LNCaP clone FGC (cell line): Measurements from ENCODE around the gene DDX17.

Experiments
- DNase-seq: peaks from one replicate; pipeline ENCODE4 v3.0.0-alpha.2; 2011; ENCODE audit warnings: low read depth
- H3K4me3 ChIP-seq: 2 replicates; pipeline ENCODE4 v1.5.1; 2011; ENCODE audit warnings: mild to moderate bottlenecking, low read depth, low read length, control low read depth
- CTCF ChIP-seq: IDR thresholded peaks from 2 replicates; pipeline ENCODE4 v1.5.1; 2012; ENCODE audit warnings: mild to moderate bottlenecking; ENCODE audit not compliant: control insufficient read depth, insufficient read depth; ENCODE audit errors: extremely low read depth

DDX17 gene

GRCh38 chr22:38441620-38442287 lies 64.4 kb downstream of the DDX17 start:
- TF ChIP-seq CTCF = no peak
- DNase-seq = no peak

GRCh38 chr22:38440747-38441350 lies 65.3 kb downstream of the DDX17 start:
- no peak for DNase-seq
- TF ChIP-seq CTCF = no peak
- no peak overlapping the region for H3K4me3 ChIP-seq

More at GRCh38 chr22:38441620-38442287, 64.4 kb downstream of the DDX17 start:
- no peak overlapping the region for H3K4me3 ChIP-seq

- DNase-seq = no peak
- no peak for TF ChIP-seq CTCF
- no peak overlapping the region for H3K4me3 ChIP-seq
Observed at GRCh38 chr22:38437416-38437815, 68.7 kb downstream of the DDX17 start.

- no peak overlapping the region for H3K4me3 ChIP-seq
- no peak for TF ChIP-seq CTCF
- no peak for DNase-seq
Observed at GRCh38 chr22:38436629-38437395, 69.3 kb downstream of the DDX17 start.

GRCh38 chr22:38435965-38436364 lies 70.1 kb downstream of the DDX17 start:
- no peak overlapping the region for H3K4me3 ChIP-seq
- TF ChIP-seq CTCF = no peak
- no peak for DNase-seq

- no peak for DNase-seq
- H3K4me3 ChIP-seq = no peak overlapping the region
- no peak for TF ChIP-seq CTCF
Observed at GRCh38 chr22:38435010-38435409, 71.1 kb downstream of the DDX17 start.

- no peak for DNase-seq
- no peak overlapping the region for H3K4me3 ChIP-seq
- TF ChIP-seq CTCF = no peak
Observed at GRCh38 chr22:38433871-38434270, 72.2 kb downstream of the DDX17 start.
